NCI-H1417 treated with DMSO at 0.1 percent for 48 hours (cell line): ENCODE measurements around the gene TP53.

Experiments used
- DNase-seq: peaks from one replicate; lab custom pipeline; 2025; lab: John Stamatoyannopoulos, UW

TP53 gene

GRCh38 chr17:7706631-7707354 lies 19.5 kb upstream of the TP53 start:
- DNase-seq, result no peak

- DNase-seq, result no peak
Observed at GRCh38 chr17:7705269-7706255, 18.3 kb upstream of the TP53 start.

- DNase-seq, result no peak
Observed at GRCh38 chr17:7704601-7705268, 17.4 kb upstream of the TP53 start, which contains the start of gene EFNB3. TSS of gene EFNB3 (plus strand) at chr17:7705202. CDS start at chr17:7705599, 397 bp downstream.

GRCh38 chr17:7703584-7704479 lies 16.5 kb upstream of the TP53 start:
- no peak for DNase-seq

- DNase-seq, result no peak
Observed at GRCh38 chr17:7702776-7703175, 15.5 kb upstream of the TP53 start.

GRCh38 chr17:7701681-7702080 lies 14.4 kb upstream of the TP53 start:
- no peak for DNase-seq

- DNase-seq, result no peak
Observed at GRCh38 chr17:7700510-7700909, 13.2 kb upstream of the TP53 start.

GRCh38 chr17:7697828-7698588 lies 10.7 kb upstream of the TP53 start:
- DNase-seq, result no peak

GRCh38 chr17:7695586-7695985 lies 8.3 kb upstream of the TP53 start:
- DNase-seq, result no peak

- no peak for DNase-seq
Observed at GRCh38 chr17:7688808-7689316, 1.6 kb upstream of the TP53 start.

- peak; percentile 78 for DNase-seq
Observed at GRCh38 chr17:7687908-7688807, 868 bp upstream of the TP53 start, which contains the start of gene WRAP53. TSS of gene WRAP53 (plus strand) at chr17:7688477. CDS start at chr17:7688649, 172 bp downstream.

GRCh38 chr17:7686222-7687071 lies 843 bp downstream of the TP53 start:
- DNase-seq, result peak; percentile 79

GRCh38 chr17:7685533-7686221 lies 1.6 kb downstream of the TP53 start:
- no peak for DNase-seq

- DNase-seq, result no peak
Observed at GRCh38 chr17:7684851-7685532, 2.3 kb downstream of the TP53 start.

- DNase-seq, result no peak
Observed at GRCh38 chr17:7677388-7678067, 9.8 kb downstream of the TP53 start.

GRCh38 chr17:7676533-7676932 lies 10.8 kb downstream of the TP53 start:
- DNase-seq, result no peak
